ENCODE results near the gene PHIP. TPM values are rescaled to one million over a fixed set of nuclear protein-coding genes. Genes with fewer than 3 reads are reported as not detected.

The PHIP gene
- total RNA-seq, 1 experiment from 2014 or later: 53.6 TPM

- no peaks in the 10 kb centered on the region for H3K23me2 ChIP-seq (ENCODE audit: insufficient read length, low read depth, low read length, poor library complexity, severe bottlenecking)
- WGBS (ENCODE audit: extremely low coverage, insufficient read length, low lambda C conversion rate): no CpG with 5 or more reads among the region's 2 CpGs
- no peak for TF ChIP-seq CTCF (conservative IDR thresholded peaks at IDR 0.05)
- no peak overlapping the region for H3K14ac ChIP-seq (ENCODE audit: insufficient read depth, low read length)
- no peak overlapping the region for H2BK12ac ChIP-seq (ENCODE audit: insufficient read length, low read depth, low read length)
- no peak overlapping the region for H3K4ac ChIP-seq (ENCODE audit: low read depth, low read length)
- no peak overlapping the region for H2BK5ac ChIP-seq (ENCODE audit: insufficient read length, low read length)
- H3K9ac ChIP-seq (ENCODE audit: extremely low read depth, insufficient read length, low read length): no peak overlapping the region
- no peak overlapping the region for H3K23ac ChIP-seq (ENCODE audit: insufficient read length, low read depth, low read length)
- no peak overlapping the region for H4K91ac ChIP-seq (ENCODE audit: insufficient read length, low read depth, low read length)
- no peaks in the 10 kb centered on the region for H4K20me1 ChIP-seq (ENCODE audit: control insufficient read depth, insufficient read depth, insufficient read length)
- no peaks in the 10 kb centered on the region; the same call in 1 of the 2 replicates for H3K4me1 ChIP-seq (ENCODE audit: insufficient read depth, low read length)
- H4K8ac ChIP-seq (replicated peaks; ENCODE audit: insufficient read length, low read depth, low read length): no peak overlapping the region
- no peak overlapping the region for H3T11ph ChIP-seq (ENCODE audit: low read length)
- H3K27me3 ChIP-seq (ENCODE audit: insufficient read depth, low read length): no peaks in the 10 kb centered on the region
- H3K79me1 ChIP-seq (ENCODE audit: insufficient read depth, low read depth, low read length, poor library complexity, severe bottlenecking): no peaks in the 10 kb centered on the region
- H3K27ac ChIP-seq (ENCODE audit: insufficient read length, low read depth, low read length): no peak overlapping the region
- H3K4me3 Mint-ChIP-seq: no peak overlapping the region
- H3K79me2 ChIP-seq (ENCODE audit: insufficient read depth, low read length): peaks cover 9% of the 10 kb centered on the region; the same call in 1 of the 2 replicates
- H2BK15ac ChIP-seq (ENCODE audit: low read depth, low read length): no peak overlapping the region
- no peak overlapping the region for H3K56ac ChIP-seq (ENCODE audit: insufficient read length, low read depth, low read length)
- no peak overlapping the region for H2BK20ac ChIP-seq (ENCODE audit: low read depth, low read length, poor library complexity, severe bottlenecking)
- H3K27ac Mint-ChIP-seq: no peak overlapping the region
- peaks cover 18 to 30% (median 29%) of the 10 kb centered on the region in 3 experiments for H3K36me3 Mint-ChIP-seq (ENCODE audit: insufficient read depth in 1 of 3, low read depth in 3 of 3)
- no peak overlapping the region for H3K4me2 ChIP-seq (ENCODE audit: insufficient read depth, insufficient read length, low read length)
- H3K9me3 Mint-ChIP-seq: no peaks in the 10 kb centered on the region
- H2AFZ ChIP-seq (ENCODE audit: low read length): no peak overlapping the region
- H3K18ac ChIP-seq (ENCODE audit: insufficient read length, low read depth, low read length): no peak overlapping the region
- H3K27me3 Mint-ChIP-seq (ENCODE audit: low read depth): no peaks in the 10 kb centered on the region
- no peak overlapping the region for H2AK5ac ChIP-seq (ENCODE audit: insufficient read length, low read length)
- H3K9me3 ChIP-seq (ENCODE audit: control insufficient read depth, low read depth, low read length): no peaks in the 10 kb centered on the region
- peaks cover 2 to 5% of the 10 kb centered on the region in 2 experiments; a peak in 3 of 4 replicates for H3K4me1 Mint-ChIP-seq
- no peak overlapping the region for H4K5ac ChIP-seq (ENCODE audit: insufficient read length, low read depth, low read length)
- no peak for DNase-seq
- no peak overlapping the region for H2BK120ac ChIP-seq (ENCODE audit: low read depth, low read length, poor library complexity, severe bottlenecking)
Measured at GRCh38 chr6:79062708-79063107, 15.3 kb downstream of the PHIP start.

Data from H9 (cell line).